Stimulated activated CD4-positive, alpha-beta T cell treated with anti-CD3 and anti-CD28 coated beads, Interleukin-1b, Interleukin-23, amount 100 ng/mL, for 1 hour (primary cell): ENCODE data around the gene PLEKHA7.
"Not testable (repeated sequence)": the region's sequence is repeated elsewhere in the genome, so short reads cannot be mapped to it uniquely, and the experiment has no call there.

Source experiments
- DNase-seq, 2 donors: peaks; one replicate each; pipeline ENCODE4 v3.0.0-alpha.2; 2020; ENCODE audit warnings: low read depth in 2 of 2

Gene PLEKHA7

GRCh38 chr11:16942911-16943310, 71.3 kb downstream of the PLEKHA7 start:
- no peak for DNase-seq

DNA sequence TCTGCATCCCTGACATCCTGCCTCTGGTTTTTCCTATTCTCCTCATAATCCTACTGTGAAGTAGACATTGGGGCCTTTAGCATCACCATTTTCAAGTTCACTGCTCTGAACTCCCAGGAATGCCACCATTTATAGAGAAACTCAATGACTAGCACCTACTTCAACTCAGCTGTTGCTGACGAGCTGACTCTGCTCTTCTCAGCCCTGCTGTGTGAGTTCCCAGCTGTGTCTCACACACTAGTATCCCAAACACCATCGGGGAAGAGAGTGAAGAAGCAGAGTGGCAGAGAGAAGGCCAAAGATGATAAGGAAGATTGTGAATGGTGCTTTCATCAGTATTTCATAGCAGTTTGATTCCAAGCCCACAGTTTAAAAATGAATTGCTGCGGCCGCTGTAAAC, 71.9 kb downstream of the PLEKHA7 start:
- DNase-seq = no peak

GRCh38 chr11:16941935-16942334, 72.3 kb downstream of the PLEKHA7 start:
- DNase-seq = no peak

DNA sequence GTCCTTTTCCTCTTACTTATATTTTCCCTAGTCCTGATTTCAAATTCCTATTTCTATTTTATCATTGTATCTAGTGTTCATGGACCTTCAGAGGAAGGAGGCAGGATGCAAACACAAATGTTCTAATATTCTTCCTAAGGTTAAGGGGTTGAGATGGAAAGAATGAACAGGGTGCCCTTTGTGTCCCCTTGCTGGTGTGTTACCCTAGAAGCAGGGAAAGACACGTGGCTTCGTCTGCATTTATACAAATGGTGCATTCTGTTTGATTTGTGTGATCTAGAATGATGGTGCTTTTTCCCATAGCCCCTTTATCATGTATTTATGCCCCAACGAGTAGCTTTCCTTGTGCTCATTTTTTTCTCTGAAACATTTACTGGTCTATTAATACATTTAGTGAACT, 76.2 kb downstream of the PLEKHA7 start:
- no peak for DNase-seq

DNA sequence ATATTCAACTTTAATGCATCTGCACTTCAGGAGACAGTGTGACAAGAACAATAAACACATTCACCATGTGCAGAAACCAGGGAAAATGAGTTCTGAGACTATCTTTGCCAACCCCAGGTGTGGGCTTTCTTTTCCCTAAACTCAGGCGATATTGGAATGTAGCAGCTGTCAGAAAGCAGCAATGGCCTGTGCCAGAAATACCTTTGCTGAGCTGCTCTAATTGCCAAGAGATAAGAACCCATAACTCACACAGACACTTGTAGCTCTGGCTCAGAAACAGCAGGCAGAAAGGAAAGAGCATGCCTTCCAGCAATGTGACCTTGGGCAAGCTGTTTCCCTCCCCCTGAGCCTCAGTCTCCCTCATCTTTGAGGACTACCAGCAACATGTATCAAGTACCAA, 77.6 kb downstream of the PLEKHA7 start:
- DNase-seq = no peak

- no peak for DNase-seq
These were observed 78.5 kb downstream of the PLEKHA7 start for GRCh38 chr11:16935518-16936302.

DNA sequence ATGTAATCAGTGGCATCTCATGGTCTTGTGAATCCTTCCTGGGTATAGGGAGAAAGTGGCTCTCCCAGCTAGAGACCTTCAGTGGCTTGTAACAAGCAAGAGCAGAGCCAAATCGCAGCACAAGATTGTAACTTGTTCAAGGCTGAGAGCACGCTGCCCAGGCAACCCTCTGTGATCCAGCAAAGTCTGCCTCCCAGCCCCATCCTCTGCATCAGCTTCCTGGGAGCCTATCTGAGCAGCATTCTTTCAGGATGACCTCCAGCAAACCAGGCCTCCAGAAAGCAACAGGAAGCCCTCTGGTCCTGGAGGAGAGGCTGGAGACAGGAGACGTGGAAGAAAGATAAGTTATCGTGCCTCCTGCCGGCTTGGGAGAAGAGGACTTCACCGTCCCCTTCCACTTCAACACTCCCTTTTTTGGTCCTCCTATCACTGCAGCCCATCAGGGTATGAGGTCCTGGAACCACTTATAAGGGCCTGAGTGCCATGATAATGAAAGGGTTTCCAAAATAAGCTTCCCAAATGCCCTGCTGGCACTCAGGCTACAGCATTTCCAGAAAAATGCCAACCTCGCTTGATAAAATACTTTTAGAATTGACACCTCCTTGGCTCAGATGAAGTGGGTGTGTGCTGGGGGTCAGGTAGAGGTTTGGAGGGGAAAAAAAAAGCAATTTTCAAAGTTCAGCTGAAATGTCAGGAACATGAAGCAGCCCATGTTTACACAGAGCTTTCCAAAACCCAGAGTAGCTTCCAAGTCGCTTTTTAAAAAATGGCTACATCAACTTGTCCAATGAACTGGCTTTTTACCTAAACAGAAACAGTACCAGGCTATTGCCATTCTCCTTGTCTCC, 80.2 kb downstream of the PLEKHA7 start:
- DNase-seq = no peak

- DNase-seq = no peak
These were observed 80.9 kb downstream of the PLEKHA7 start for GRCh38 chr11:16933291-16933690.

GRCh38 chr11:16928044-16928443, 86.2 kb downstream of the PLEKHA7 start:
- DNase-seq = no peak

- DNase-seq = no peak
These were observed 87.2 kb downstream of the PLEKHA7 start for GRCh38 chr11:16926883-16927626.

- DNase-seq = no peak
These were observed 88.6 kb downstream of the PLEKHA7 start for GRCh38 chr11:16925561-16926065.

DNA sequence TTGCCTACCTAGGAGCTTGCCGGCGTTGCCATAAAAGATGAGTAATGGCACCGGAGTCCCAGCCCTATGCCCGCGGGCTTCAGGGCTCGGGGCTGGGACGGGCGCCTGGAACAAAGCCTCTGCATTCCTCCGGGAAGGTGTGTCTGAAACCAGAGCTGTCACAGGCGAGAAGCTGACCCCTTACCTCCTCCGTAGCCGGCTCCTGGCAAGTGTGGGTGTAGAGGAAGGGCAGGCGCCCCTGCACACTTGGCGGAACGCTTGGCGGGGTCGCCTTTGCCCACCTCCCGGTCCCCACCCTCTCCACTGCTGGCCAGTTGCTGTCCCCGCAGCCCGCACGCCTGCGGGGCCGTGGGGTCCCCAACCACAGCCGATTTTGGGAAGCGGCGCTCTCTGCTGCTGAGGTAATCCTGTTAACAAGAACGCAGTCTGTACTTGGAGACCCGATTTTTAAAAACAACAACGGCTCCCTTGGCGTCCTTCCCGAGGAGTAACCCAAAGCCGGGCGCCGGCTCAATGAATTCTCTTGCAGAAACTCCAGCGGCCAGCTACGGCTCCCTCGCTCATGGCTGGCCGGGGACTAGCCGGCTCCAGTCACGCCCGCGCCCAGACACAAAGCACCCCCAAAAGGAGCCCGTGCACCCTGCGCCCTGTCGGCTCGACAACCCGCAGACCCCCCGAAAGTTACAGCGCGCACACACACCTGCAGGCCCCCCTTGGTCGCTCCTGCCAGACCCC, 89.2 kb downstream of the PLEKHA7 start:
- DNase-seq = no peak

DNA sequence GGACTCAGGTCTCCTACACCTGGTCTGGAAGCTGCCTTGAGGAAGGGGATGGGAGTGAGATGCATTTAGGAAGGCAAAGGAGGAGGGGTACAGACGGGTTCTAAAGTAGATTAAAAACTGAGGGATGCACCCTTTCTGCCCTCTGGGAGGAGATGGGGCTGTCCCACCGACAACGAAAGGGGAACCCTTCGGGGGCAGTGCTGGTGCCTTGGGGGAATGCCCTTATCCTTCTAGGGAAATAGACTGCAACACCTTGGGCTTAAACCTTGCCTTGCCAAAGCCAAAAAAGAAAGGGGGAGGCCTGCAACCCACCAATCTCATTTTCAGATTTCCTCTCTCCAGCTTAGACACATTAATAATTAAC, 89.8 kb downstream of the PLEKHA7 start:
- no peak for DNase-seq

GRCh38 chr11:16923987-16924386, 90.2 kb downstream of the PLEKHA7 start:
- DNase-seq = no peak

DNA sequence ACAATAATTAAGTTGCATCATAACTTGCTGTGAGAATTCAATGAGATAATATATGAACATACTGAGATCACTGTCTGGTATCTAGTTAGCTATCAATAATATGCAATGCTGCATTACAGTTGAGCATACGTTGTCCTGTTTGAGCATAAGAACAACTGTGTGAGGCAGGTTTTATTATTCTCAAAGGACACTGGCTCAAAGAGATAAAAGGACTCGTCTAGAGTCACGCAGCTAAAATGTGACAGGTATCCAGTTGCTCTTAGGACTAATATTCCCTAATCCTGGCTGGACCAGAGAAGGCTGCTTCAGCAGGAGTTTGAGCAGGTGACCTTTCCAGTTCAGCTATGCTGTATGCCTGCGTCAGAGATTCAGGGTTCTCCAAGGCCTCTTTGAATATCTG, 92.5 kb downstream of the PLEKHA7 start:
- no peak for DNase-seq

GRCh38 chr11:16921019-16921418, 93.2 kb downstream of the PLEKHA7 start:
- no peak for DNase-seq

DNA sequence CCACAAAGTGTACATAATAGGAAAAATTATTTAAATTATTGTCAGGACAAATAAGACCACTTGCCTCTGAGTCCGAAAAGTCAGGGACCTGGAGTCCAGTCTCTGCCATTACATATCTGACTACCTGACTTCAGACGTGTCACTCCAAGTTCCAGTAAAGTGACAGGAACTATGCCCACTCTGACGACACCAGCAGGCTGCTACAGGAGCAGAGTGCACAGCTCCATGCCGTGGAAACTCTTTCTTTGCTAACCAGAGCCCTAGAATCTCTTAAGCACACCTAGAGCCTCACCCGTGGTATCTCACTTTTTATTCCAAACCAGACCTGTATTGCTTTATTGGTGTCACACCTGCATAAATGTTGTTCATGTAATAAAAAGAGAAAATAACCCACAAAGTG, 93.7 kb downstream of the PLEKHA7 start:
- DNase-seq = no peak

- not testable (repeated sequence) for DNase-seq
These were observed 95.6 kb downstream of the PLEKHA7 start for GRCh38 chr11:16918543-16919182.

- DNase-seq = no peak
These were observed 96.3 kb downstream of the PLEKHA7 start for GRCh38 chr11:16917941-16918340.

GRCh38 chr11:16912692-16913111, 101.5 kb downstream of the PLEKHA7 start:
- DNase-seq = no peak

GRCh38 chr11:16911658-16912057, 102.6 kb downstream of the PLEKHA7 start:
- DNase-seq = no peak
